K562 (cell line): ENCODE data around the gene CD151. TPM values are rescaled to one million over a fixed set of nuclear protein-coding genes. Genes with fewer than 3 reads are reported as not detected.
A peak's percentile ranks its signal among the peaks of the same experiment; 100 is the strongest.

Experiments
- BACH1 ChIP-seq: fragments of 200-800 bp; sonication (Bioruptor generic); IDR thresholded peaks from 2 replicates; pipeline ENCODE4 v1.6.1; 2016; ENCODE audit warnings: missing genetic modification characterization, missing compliant biosample characterization
- NFE2 ChIP-seq: IDR thresholded peaks from 2 replicates; pipeline ENCODE4 v1.6.1; 2014; ENCODE audit warnings: antibody characterized with exemption, low read depth
- PCBP1 ChIP-seq: fragments of 200-400 bp; formaldehyde crosslinking; IDR thresholded peaks from 2 replicates; pipeline ENCODE4 v1.6.1; 2018; ENCODE audit warnings: mild to moderate bottlenecking, low read depth, low read length; ENCODE audit not compliant: poor library complexity, severe bottlenecking
- PHF20 ChIP-seq: fragments of 450-650 bp; IDR thresholded peaks from 2 replicates; pipeline ENCODE4 v1.6.1; 2018; ENCODE audit not compliant: partially characterized antibody
- RBM39 ChIP-seq: fragments of 200-400 bp; formaldehyde crosslinking; optimal IDR thresholded peaks from 2 replicates; pipeline ENCODE3; 2018; ENCODE audit warnings: low read depth, low read length
- RCOR1 ChIP-seq, 2 experiments: IDR thresholded peaks; 2 replicates each; pipeline ENCODE4 v1.6.1; 2012; ENCODE audit warnings: low read depth in 2 of 2, low read length in 2 of 2, borderline replicate concordance in 1 of 2, improper control_type of control experiment in 1 of 2
- SMAD3 ChIP-seq: fragments of 450-650 bp; formaldehyde crosslinking; conservative IDR thresholded peaks from 2 replicates; pipeline ENCODE4 v1.4.0; 2020; ENCODE audit warnings: mild to moderate bottlenecking
- SPI1 ChIP-seq: IDR thresholded peaks from 2 replicates; pipeline ENCODE4 v1.6.1; 2011; ENCODE audit warnings: low read depth, low read length, control low read depth, borderline replicate concordance
- TCF7L2 ChIP-seq: fragments of 150-350 bp; IDR thresholded peaks from 2 replicates; pipeline ENCODE4 v1.6.1; 2016; ENCODE audit warnings: low read depth, mild to moderate bottlenecking, low read length, moderate library complexity
- YY1 ChIP-seq, 3 experiments: IDR thresholded peaks; 2 replicates each; pipeline ENCODE4 v1.6.1; 2011; ENCODE audit warnings: low read length in 2 of 3, mild to moderate bottlenecking in 2 of 3, moderate library complexity in 2 of 3, borderline replicate concordance in 1 of 3, control low read depth in 1 of 3, low read depth in 1 of 3; ENCODE audit not compliant: insufficient read depth in 3 of 3, insufficient replicate concordance in 2 of 3, control insufficient read depth in 1 of 3, insufficient read length in 1 of 3; ENCODE audit errors: extremely low read depth in 1 of 3
- ZFP91 ChIP-seq: sonication (generic); formaldehyde crosslinking; IDR thresholded peaks from 2 replicates; pipeline ENCODE4 v1.8.0; 2022; ENCODE audit warnings: mild to moderate bottlenecking, missing genetic modification reagents
- ZFPM2 ChIP-seq: fragments of 250-450 bp; sonication (Bioruptor Pico); IDR thresholded peaks from 2 replicates; pipeline ENCODE4 v1.5.1; 2022; ENCODE audit warnings: mild to moderate bottlenecking
- ZNF143 ChIP-seq: sonication (generic); formaldehyde crosslinking; IDR thresholded peaks from 2 replicates; pipeline ENCODE4 v1.9.0; 2022; ENCODE audit warnings: mild to moderate bottlenecking, missing genetic modification reagents
- ZNF584 ChIP-seq: fragments of 200-800 bp; sonication (Bioruptor generic); IDR thresholded peaks from 2 replicates; pipeline ENCODE4 v1.6.1; 2016; ENCODE audit warnings: low read depth, mild to moderate bottlenecking, missing genetic modification characterization, missing compliant biosample characterization
- ZNF77 ChIP-seq: fragments of 250-450 bp; sonication (Bioruptor Pico); IDR thresholded peaks from 2 replicates; pipeline ENCODE4 v1.5.0; 2020
- polyA plus RNA-seq, 8 experiments: library from polyadenylated mRNA; depleted of rRNA in 4 of 8; stranded (reverse) in 5 of 8; unstranded in 3 of 8; fragments of >200 nt; fragmentation: Nextera tagmentation in 2 of 8; fragmentation: Illumina TruSeq in 1 of 8; extraction: Ambion mirVana in 2 of 8; extraction: Trizol in 1 of 8; gene quantifications; 2 replicates each; pipeline versions ENCODE4 v1.2.1 to v1.2.3, GENCODE V29; 2011 to 2014; ENCODE audit warnings: inconsistent platforms in 1 of 8, missing spikeins in 1 of 8
- total RNA-seq, 7 experiments: library from RNA; depleted of rRNA in 6 of 7; stranded (reverse); fragments of >200 nt in 6 of 7; fragmentation: Illumina TruSeq in 2 of 7; extraction: Trizol in 2 of 7; gene quantifications; 2 replicates each; pipeline versions ENCODE4 v1.2.1 to v1.2.3, GENCODE V29; 2011 to 2021; ENCODE audit warnings: low replicate concordance in 1 of 7
- TF ChIP-seq, protein P1 (sequence below): sonication (generic); formaldehyde crosslinking; IDR thresholded peaks from 2 replicates; pipeline ENCODE4 v1.5.0; 2020; ENCODE audit warnings: missing genetic modification reagents
- TF ChIP-seq, protein P2 (sequence below): fragments of 450-650 bp; IDR thresholded peaks from 2 replicates; pipeline ENCODE4 v1.6.1; 2017; ENCODE audit warnings: antibody characterized with exemption, mild to moderate bottlenecking
- TF ChIP-seq, protein P3 (sequence below): conservative IDR thresholded peaks from 2 replicates; pipeline ENCODE4 v1.6.1; 2011; ENCODE audit warnings: low read depth, mild to moderate bottlenecking, low read length; ENCODE audit not compliant: control insufficient read depth

Gene CD151
- total and polyA plus RNA-seq, 9 of the 15 experiments (the other 6 are each of a cell fraction or from before 2014, with no cell fraction given), result 2.3 to 187 (median 140) TPM

DNA sequence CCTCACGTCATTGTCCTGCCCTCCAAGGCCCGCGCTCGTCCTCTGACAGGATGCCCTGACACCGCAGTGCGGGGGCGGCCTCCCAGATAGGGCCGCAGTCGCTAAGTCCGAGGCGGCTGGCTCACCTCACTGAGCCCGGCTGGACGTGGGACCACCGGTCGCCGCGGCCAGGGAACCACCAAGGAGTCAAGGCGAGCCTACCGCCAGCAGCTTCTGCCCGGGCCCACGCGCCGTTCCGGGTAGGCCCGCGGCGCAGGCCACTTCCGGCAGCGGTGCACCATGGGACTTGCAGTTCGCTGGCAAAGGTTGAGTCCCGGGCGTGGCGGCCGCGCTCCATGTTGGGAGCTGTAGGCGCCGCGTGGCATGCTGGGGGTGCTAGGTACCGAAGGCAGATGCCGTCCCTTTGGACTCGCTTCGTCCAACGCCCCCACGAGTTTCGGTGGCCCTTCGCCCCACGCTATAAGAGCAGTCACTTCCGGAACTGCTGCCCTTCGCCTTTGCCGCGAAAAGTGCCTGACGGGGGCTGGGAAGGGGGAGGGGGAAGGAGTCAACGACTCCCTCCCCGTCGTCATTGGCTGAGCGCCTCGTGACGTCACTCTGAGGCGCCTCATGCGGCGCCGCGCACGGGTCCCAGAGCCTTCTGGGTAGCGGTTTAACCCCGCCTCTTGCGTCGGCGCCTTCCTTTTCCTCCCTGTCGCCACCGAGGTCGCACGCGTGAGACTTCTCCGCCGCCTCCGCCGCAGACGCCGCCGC lies 23.3 kb upstream of the CD151 start, which contains the start of gene RPLP2 (continued):
- TF ChIP-seq, protein P1, sequence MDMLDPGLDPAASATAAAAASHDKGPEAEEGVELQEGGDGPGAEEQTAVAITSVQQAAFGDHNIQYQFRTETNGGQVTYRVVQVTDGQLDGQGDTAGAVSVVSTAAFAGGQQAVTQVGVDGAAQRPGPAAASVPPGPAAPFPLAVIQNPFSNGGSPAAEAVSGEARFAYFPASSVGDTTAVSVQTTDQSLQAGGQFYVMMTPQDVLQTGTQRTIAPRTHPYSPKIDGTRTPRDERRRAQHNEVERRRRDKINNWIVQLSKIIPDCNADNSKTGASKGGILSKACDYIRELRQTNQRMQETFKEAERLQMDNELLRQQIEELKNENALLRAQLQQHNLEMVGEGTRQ, result no peak
- TF ChIP-seq RBM39, result peak; percentile 25
- TF ChIP-seq PHF20, result peak; percentile 85
- TF ChIP-seq YY1 (IDR thresholded peaks at IDR 0.05; ENCODE audit: borderline replicate concordance in 1 of 3, control insufficient read depth in 1 of 3, extremely low read depth in 1 of 3, insufficient read depth in 3 of 3, insufficient read length in 1 of 3, insufficient replicate concordance in 2 of 3, low read depth in 1 of 3, low read length in 2 of 3), result peak; percentile 44 to 79 (median 79)
- TF ChIP-seq, protein P2, sequence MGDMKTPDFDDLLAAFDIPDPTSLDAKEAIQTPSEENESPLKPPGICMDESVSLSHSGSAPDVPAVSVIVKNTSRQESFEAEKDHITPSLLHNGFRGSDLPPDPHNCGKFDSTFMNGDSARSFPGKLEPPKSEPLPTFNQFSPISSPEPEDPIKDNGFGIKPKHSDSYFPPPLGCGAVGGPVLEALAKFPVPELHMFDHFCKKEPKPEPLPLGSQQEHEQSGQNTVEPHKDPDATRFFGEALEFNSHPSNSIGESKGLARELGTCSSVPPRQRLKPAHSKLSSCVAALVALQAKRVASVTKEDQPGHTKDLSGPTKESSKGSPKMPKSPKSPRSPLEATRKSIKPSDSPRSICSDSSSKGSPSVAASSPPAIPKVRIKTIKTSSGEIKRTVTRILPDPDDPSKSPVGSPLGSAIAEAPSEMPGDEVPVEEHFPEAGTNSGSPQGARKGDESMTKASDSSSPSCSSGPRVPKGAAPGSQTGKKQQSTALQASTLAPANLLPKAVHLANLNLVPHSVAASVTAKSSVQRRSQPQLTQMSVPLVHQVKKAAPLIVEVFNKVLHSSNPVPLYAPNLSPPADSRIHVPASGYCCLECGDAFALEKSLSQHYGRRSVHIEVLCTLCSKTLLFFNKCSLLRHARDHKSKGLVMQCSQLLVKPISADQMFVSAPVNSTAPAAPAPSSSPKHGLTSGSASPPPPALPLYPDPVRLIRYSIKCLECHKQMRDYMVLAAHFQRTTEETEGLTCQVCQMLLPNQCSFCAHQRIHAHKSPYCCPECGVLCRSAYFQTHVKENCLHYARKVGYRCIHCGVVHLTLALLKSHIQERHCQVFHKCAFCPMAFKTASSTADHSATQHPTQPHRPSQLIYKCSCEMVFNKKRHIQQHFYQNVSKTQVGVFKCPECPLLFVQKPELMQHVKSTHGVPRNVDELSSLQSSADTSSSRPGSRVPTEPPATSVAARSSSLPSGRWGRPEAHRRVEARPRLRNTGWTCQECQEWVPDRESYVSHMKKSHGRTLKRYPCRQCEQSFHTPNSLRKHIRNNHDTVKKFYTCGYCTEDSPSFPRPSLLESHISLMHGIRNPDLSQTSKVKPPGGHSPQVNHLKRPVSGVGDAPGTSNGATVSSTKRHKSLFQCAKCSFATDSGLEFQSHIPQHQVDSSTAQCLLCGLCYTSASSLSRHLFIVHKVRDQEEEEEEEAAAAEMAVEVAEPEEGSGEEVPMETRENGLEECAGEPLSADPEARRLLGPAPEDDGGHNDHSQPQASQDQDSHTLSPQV, result peak; percentile 72
- TF ChIP-seq PCBP1, result peak; percentile 83
- TF ChIP-seq, protein P3, sequence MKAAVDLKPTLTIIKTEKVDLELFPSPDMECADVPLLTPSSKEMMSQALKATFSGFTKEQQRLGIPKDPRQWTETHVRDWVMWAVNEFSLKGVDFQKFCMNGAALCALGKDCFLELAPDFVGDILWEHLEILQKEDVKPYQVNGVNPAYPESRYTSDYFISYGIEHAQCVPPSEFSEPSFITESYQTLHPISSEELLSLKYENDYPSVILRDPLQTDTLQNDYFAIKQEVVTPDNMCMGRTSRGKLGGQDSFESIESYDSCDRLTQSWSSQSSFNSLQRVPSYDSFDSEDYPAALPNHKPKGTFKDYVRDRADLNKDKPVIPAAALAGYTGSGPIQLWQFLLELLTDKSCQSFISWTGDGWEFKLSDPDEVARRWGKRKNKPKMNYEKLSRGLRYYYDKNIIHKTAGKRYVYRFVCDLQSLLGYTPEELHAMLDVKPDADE, result peak; percentile 98
- no peak for TF ChIP-seq BACH1 (tag)
- TF ChIP-seq NFE2, result peak; percentile 10; the same call in 1 of the 2 replicates
- TF ChIP-seq ZNF143 (CRISPR knock-in tag), result peak; percentile 97
- TF ChIP-seq TCF7L2, result no peak
- peak; percentile 43 for TF ChIP-seq SPI1
- TF ChIP-seq RCOR1 (IDR thresholded peaks at IDR 0.05; ENCODE audit: borderline replicate concordance in 1 of 2, low read depth in 2 of 2, low read length in 2 of 2), result peak; percentile 13 to 47; a peak in 2 of 4 replicates
- TF ChIP-seq ZFP91 (CRISPR knock-in tag), result 0 out of 2 replicates have a peak, but pooled peaks have one; percentile 29
- peak; percentile 5; the same call in 1 of the 2 replicates for TF ChIP-seq ZFPM2
- TF ChIP-seq ZNF77 (CRISPR knock-in tag), result peak; percentile 72; the same call in 1 of the 2 replicates
- TF ChIP-seq ZNF584, result peak; percentile 69; the same call in 1 of the 2 replicates
- 0 out of 2 replicates have a peak, but pooled peaks have one; percentile 82 for TF ChIP-seq SMAD3 (CRISPR knock-in tag)
